ENCODE measurements around the gene RPL27A. TPM values are rescaled to one million over a fixed set of nuclear protein-coding genes. Genes with fewer than 3 reads are reported as not detected.

The RPL27A gene
- total and polyA plus RNA-seq, 2 donors (not counting 1 experiment from before 2014, with no cell fraction given) = 1,035 to 1,114 TPM

- no peak for TF ChIP-seq EZH2 (IDR thresholded peaks at IDR 0.05; ENCODE audit: low read length, missing control alignments)
- TF ChIP-seq CTCF (conservative IDR thresholded peaks at IDR 0.05 in 1 of 2, IDR thresholded peaks at IDR 0.05 in 1 of 2; ENCODE audit: low read depth in 1 of 2, low read length in 2 of 2) = no peak
- Histone ChIP-seq H3K4me1 (ENCODE audit: control insufficient read depth, extremely low read depth, insufficient read depth, low read length) (peaks cover 4% of the 10 kb centered on the region), H3K9me3 (ENCODE audit: control insufficient read depth, insufficient read depth, low read depth, low read length) (no peaks in the 10 kb centered on the region), H4K20me1 (ENCODE audit: control insufficient read depth, extremely low read depth, insufficient read depth, low read length) (no peaks in the 10 kb centered on the region), H3K4me2 (ENCODE audit: extremely low read depth, insufficient read depth, low read length) (no peak overlapping the region), H3K27ac (ENCODE audit: insufficient read depth, low read length) (no peak overlapping the region), H3K79me2 (ENCODE audit: control insufficient read depth, insufficient read depth, low read length) (no peaks in the 10 kb centered on the region), H3K27me3 (ENCODE audit: control insufficient read depth, insufficient read depth, low read length) (no peaks in the 10 kb centered on the region), H3K36me3 (ENCODE audit: control insufficient read depth, insufficient read depth, low read length) (peaks cover 18% of the 10 kb centered on the region), H2AFZ (ENCODE audit: low read length) (no peak overlapping the region), H3K4me3 (replicated peaks in 1 of 4; ENCODE audit: control extremely low read depth in 1 of 4, insufficient read depth in 1 of 4, low read depth in 3 of 4, low read length in 4 of 4) (no peak overlapping the region), H3K9ac (ENCODE audit: insufficient read depth, low read length) (no peak overlapping the region)
- peak in 1 of 2 donors; percentile 84 for DNase-seq (ENCODE audit: low read depth in 2 of 2)
Measured at GRCh38 chr11:8707541-8708191, 25.1 kb downstream of the RPL27A start.

- Histone ChIP-seq H3K9me3 (ENCODE audit: control insufficient read depth, insufficient read depth, low read depth, low read length) (no peaks in the 10 kb centered on the region), H3K27ac (ENCODE audit: insufficient read depth, low read length) (peak overlapping the region; percentile 67), H2AFZ (ENCODE audit: low read length) (no peak overlapping the region), H3K4me2 (ENCODE audit: extremely low read depth, insufficient read depth, low read length) (no peak overlapping the region), H3K36me3 (ENCODE audit: control insufficient read depth, insufficient read depth, low read length) (peaks cover 19% of the 10 kb centered on the region), H3K4me1 (ENCODE audit: control insufficient read depth, extremely low read depth, insufficient read depth, low read length) (peaks cover 4% of the 10 kb centered on the region), H4K20me1 (ENCODE audit: control insufficient read depth, extremely low read depth, insufficient read depth, low read length) (no peaks in the 10 kb centered on the region), H3K27me3 (ENCODE audit: control insufficient read depth, insufficient read depth, low read length) (no peaks in the 10 kb centered on the region), H3K4me3 (replicated peaks in 1 of 4; ENCODE audit: control extremely low read depth in 1 of 4, insufficient read depth in 1 of 4, low read depth in 3 of 4, low read length in 4 of 4) (no peak overlapping the region), H3K9ac (ENCODE audit: insufficient read depth, low read length) (no peak overlapping the region), H3K79me2 (ENCODE audit: control insufficient read depth, insufficient read depth, low read length) (no peaks in the 10 kb centered on the region)
- TF ChIP-seq EZH2 (IDR thresholded peaks at IDR 0.05; ENCODE audit: low read length, missing control alignments) (no peak), CTCF (conservative IDR thresholded peaks at IDR 0.05 in 1 of 2, IDR thresholded peaks at IDR 0.05 in 1 of 2; ENCODE audit: low read depth in 1 of 2, low read length in 2 of 2) (no peak)
- DNase-seq (ENCODE audit: low read depth in 2 of 2) = peak; percentile 87 to 98
Measured at GRCh38 chr11:8709002-8709672, 26.5 kb downstream of the RPL27A start.

GRCh38 chr11:8709777-8710176, 27.2 kb downstream of the RPL27A start:
- Histone ChIP-seq H3K79me2 (ENCODE audit: control insufficient read depth, insufficient read depth, low read length) (no peaks in the 10 kb centered on the region), H3K9ac (ENCODE audit: insufficient read depth, low read length) (no peak overlapping the region), H3K4me2 (ENCODE audit: extremely low read depth, insufficient read depth, low read length) (no peak overlapping the region), H3K4me1 (ENCODE audit: control insufficient read depth, extremely low read depth, insufficient read depth, low read length) (peaks cover 4% of the 10 kb centered on the region), H3K36me3 (ENCODE audit: control insufficient read depth, insufficient read depth, low read length) (peaks cover 21% of the 10 kb centered on the region), H3K27ac (ENCODE audit: insufficient read depth, low read length) (peak overlapping the region; percentile 67), H3K4me3 (replicated peaks in 1 of 4; ENCODE audit: control extremely low read depth in 1 of 4, insufficient read depth in 1 of 4, low read depth in 3 of 4, low read length in 4 of 4) (no peak overlapping the region), H2AFZ (ENCODE audit: low read length) (no peak overlapping the region), H3K9me3 (ENCODE audit: control insufficient read depth, insufficient read depth, low read depth, low read length) (no peaks in the 10 kb centered on the region), H4K20me1 (ENCODE audit: control insufficient read depth, extremely low read depth, insufficient read depth, low read length) (no peaks in the 10 kb centered on the region), H3K27me3 (ENCODE audit: control insufficient read depth, insufficient read depth, low read length) (no peaks in the 10 kb centered on the region)
- no peak for TF ChIP-seq EZH2 (IDR thresholded peaks at IDR 0.05; ENCODE audit: low read length, missing control alignments)
- TF ChIP-seq CTCF (conservative IDR thresholded peaks at IDR 0.05 in 1 of 2, IDR thresholded peaks at IDR 0.05 in 1 of 2; ENCODE audit: low read depth in 1 of 2, low read length in 2 of 2) = no peak
- no peak for DNase-seq (ENCODE audit: low read depth in 2 of 2)

Measured in fibroblast of lung (primary cell).